GM12865 (cell line): ENCODE data around the gene CALML3.

ENCODE experiments used
- DNase-seq: peaks from one replicate; pipeline ENCODE4 v3.0.0; 2010; ENCODE audit warnings: low read depth
- H3K4me3 ChIP-seq: 2 replicates; pipeline ENCODE4 v1.5.1; 2011; ENCODE audit warnings: mild to moderate bottlenecking, low read depth, low read length, control low read depth
- CTCF ChIP-seq: IDR thresholded peaks from 2 replicates; pipeline ENCODE4 v1.5.1; 2011; ENCODE audit warnings: low read length, control low read depth, low read depth, inconsistent platforms; ENCODE audit not compliant: insufficient read depth; ENCODE audit errors: missing control alignments

CALML3 gene

GRCh38 chr10:5559642-5560141 lies 34.9 kb downstream of the CALML3 start:
- TF ChIP-seq CTCF, result no peak
- no peak overlapping the region for H3K4me3 ChIP-seq
- DNase-seq, result no peak

- no peak for TF ChIP-seq CTCF
- no peak overlapping the region for H3K4me3 ChIP-seq
- no peak for DNase-seq
These were observed 35.5 kb downstream of the CALML3 start for GRCh38 chr10:5560142-5560816.

- no peak overlapping the region for H3K4me3 ChIP-seq
- TF ChIP-seq CTCF, result no peak
- no peak for DNase-seq
These were observed 36.3 kb downstream of the CALML3 start for GRCh38 chr10:5560817-5561703.

- H3K4me3 ChIP-seq, result no peak overlapping the region
- DNase-seq, result no peak
- no peak for TF ChIP-seq CTCF
These were observed 37.2 kb downstream of the CALML3 start for GRCh38 chr10:5561704-5562645.

GRCh38 chr10:5563321-5563961 lies 38.7 kb downstream of the CALML3 start:
- TF ChIP-seq CTCF, result no peak
- DNase-seq, result no peak
- no peak overlapping the region for H3K4me3 ChIP-seq

- no peak overlapping the region for H3K4me3 ChIP-seq
- no peak for TF ChIP-seq CTCF
- no peak for DNase-seq
These were observed 39.3 kb downstream of the CALML3 start for GRCh38 chr10:5563991-5564536.
